GM21367 (cell line): ENCODE data around the gene PHC2.

Experiments
- ATAC-seq: cut with Tn5 transposase; IDR thresholded peaks from one replicate; pipeline ENCODE4 v1.9.1; 2021; ENCODE audit not compliant: unreplicated experiment

Gene PHC2

GRCh38 chr1:33392639-33393038 is 38.3 kb downstream of the PHC2 start:
- no peak for ATAC-seq

- no peak for ATAC-seq
Observed at GRCh38 chr1:33392206-33392605, 38.7 kb downstream of the PHC2 start.

- no peak for ATAC-seq
Observed at GRCh38 chr1:33391343-33392078, 39.4 kb downstream of the PHC2 start.

- ATAC-seq, result no peak
Observed at GRCh38 chr1:33390542-33390941, 40.4 kb downstream of the PHC2 start.

GRCh38 chr1:33388805-33389771 is 41.8 kb downstream of the PHC2 start:
- ATAC-seq, result no peak

GRCh38 chr1:33387625-33388024 is 43.3 kb downstream of the PHC2 start:
- ATAC-seq, result no peak

GRCh38 chr1:33385251-33385650 is 45.6 kb downstream of the PHC2 start:
- no peak for ATAC-seq

- no peak for ATAC-seq
Observed at GRCh38 chr1:33384040-33384812, 46.7 kb downstream of the PHC2 start.

- no peak for ATAC-seq
Observed at GRCh38 chr1:33383489-33383888, 47.4 kb downstream of the PHC2 start.

- ATAC-seq, result no peak
Observed at GRCh38 chr1:33382661-33383415, 48.1 kb downstream of the PHC2 start.

- no peak for ATAC-seq
Observed at GRCh38 chr1:33381977-33382376, 48.9 kb downstream of the PHC2 start.

GRCh38 chr1:33380811-33381210 is 50.1 kb downstream of the PHC2 start:
- ATAC-seq, result no peak

GRCh38 chr1:33379631-33380354 is 51.1 kb downstream of the PHC2 start:
- no peak for ATAC-seq

GRCh38 chr1:33378976-33379375 is 51.9 kb downstream of the PHC2 start:
- ATAC-seq, result no peak

GRCh38 chr1:33378524-33378923 is 52.4 kb downstream of the PHC2 start:
- no peak for ATAC-seq

GRCh38 chr1:33377756-33378155 is 53.1 kb downstream of the PHC2 start:
- ATAC-seq, result no peak

GRCh38 chr1:33377013-33377412 is 53.9 kb downstream of the PHC2 start:
- no peak for ATAC-seq

GRCh38 chr1:33375316-33375715 is 55.6 kb downstream of the PHC2 start:
- ATAC-seq, result no peak

- no peak for ATAC-seq
Observed at GRCh38 chr1:33374336-33375105, 56.4 kb downstream of the PHC2 start.
